Gastrocnemius medialis (tissue), 4 donors: ENCODE data around the gene CHTF8.

Experiments used
- CTCF ChIP-seq, 5 experiments: fragments of 450-650 bp in 3 of 5; fragments of 200-600 bp in 2 of 5; sonication (generic) in 2 of 5; IDR thresholded peaks in 4 of 5; conservative IDR thresholded peaks in 1 of 5; 1 replicate in 4 of 5; 2 replicates in 1 of 5; pipeline ENCODE4 v1.5.1; 2016 to 2019; ENCODE audit warnings: antibody characterized with exemption in 5 of 5, mild to moderate bottlenecking in 3 of 5, moderate library complexity in 3 of 5
- POLR2A ChIP-seq, 2 donors: fragments of 450-650 bp; IDR thresholded peaks; one replicate each; pipeline ENCODE4 v1.6.1; 2017; ENCODE audit warnings: antibody characterized with exemption in 2 of 2, mild to moderate bottlenecking in 2 of 2, moderate library complexity in 2 of 2

- TF ChIP-seq POLR2A (IDR thresholded peaks at IDR 0.05) (no peak), CTCF (IDR thresholded peaks at IDR 0.05 in 4 of 5, conservative IDR thresholded peaks at IDR 0.05 in 1 of 5) (no peak)
Observed at GRCh38 chr16:69157196-69157595, 24.8 kb upstream of the CHTF8 start.
